Tibial nerve (tissue), 4 donors: ENCODE measurements around the gene CCDC126. TPM values are rescaled to one million over a fixed set of nuclear protein-coding genes. Genes with fewer than 3 reads are reported as not detected.
"Not testable (repeated sequence)": the region's sequence is repeated elsewhere in the genome, so short reads cannot be mapped to it uniquely, and the experiment has no call there.

Experiments used
- DNase-seq, 2 donors: peaks; one replicate each; pipeline ENCODE4 v3.0.0-alpha.2; 2019; ENCODE audit warnings: low spot score in 2 of 2
- H3K27ac ChIP-seq, 4 donors: fragments of 200-600 bp; sonication (generic) in 3 of 4; one replicate each; pipeline ENCODE4 v1.5.1; 2017 to 2019; ENCODE audit warnings: mild to moderate bottlenecking in 1 of 4
- H3K27me3 ChIP-seq, 2 donors: fragments of 200-600 bp; sonication (generic) in 1 of 2; one replicate each; pipeline versions ENCODE4 v1.5.1 to v1.6.0; 2017 to 2019
- H3K36me3 ChIP-seq, 3 donors: fragments of 200-600 bp; sonication (generic); one replicate each; pipeline ENCODE4 v1.5.1; 2018 to 2019
- H3K4me1 ChIP-seq, 4 donors: fragments of 200-600 bp; sonication (generic) in 3 of 4; one replicate each; pipeline ENCODE4 v1.5.1; 2017 to 2019
- H3K4me3 ChIP-seq, 4 donors: fragments of 200-600 bp; sonication (generic) in 3 of 4; one replicate each; pipeline ENCODE4 v1.5.1; 2017 to 2019; ENCODE audit warnings: mild to moderate bottlenecking in 1 of 4, moderate library complexity in 1 of 4
- H3K9me3 ChIP-seq, 4 donors: fragments of 200-600 bp; sonication (generic) in 3 of 4; one replicate each; pipeline ENCODE4 v1.5.1; 2017 to 2019
- CTCF ChIP-seq, 5 experiments: fragments of 200-600 bp in 3 of 5; fragments of 450-650 bp in 2 of 5; sonication (generic) in 3 of 5; IDR thresholded peaks; one replicate each; pipeline ENCODE4 v1.5.1; 2016 to 2019; ENCODE audit warnings: antibody characterized with exemption in 5 of 5, mild to moderate bottlenecking in 3 of 5, moderate library complexity in 2 of 5
- EP300 ChIP-seq, 2 donors: sonication (generic); formaldehyde crosslinking; IDR thresholded peaks; one replicate each; pipeline ENCODE4 v1.6.1; 2017; ENCODE audit warnings: antibody characterized with exemption in 2 of 2, mild to moderate bottlenecking in 1 of 2
- POLR2A ChIP-seq, 2 donors: fragments of 450-650 bp; IDR thresholded peaks; one replicate each; pipeline ENCODE4 v1.6.1; 2017; ENCODE audit warnings: antibody characterized with exemption in 2 of 2, mild to moderate bottlenecking in 2 of 2, moderate library complexity in 2 of 2
- WGBS, 2 donors: methylation state at CpG; one replicate each; pipeline ENCODE4 v1.1.5; 2018; 5-methylcytosine and 5-hydroxymethylcytosine counted together
- total RNA-seq, 4 donors: library from RNA; depleted of rRNA; stranded (reverse); fragments of >200 nt; gene quantifications; one replicate each; pipeline ENCODE4 v1.1.0, GENCODE V29; 2016

Gene CCDC126
- 10 to 100 TPM in 1 of 4 donors, 1 to 10 TPM in 3; 5.5 to 10.3 (median 8.2) TPM for total RNA-seq

DNA sequence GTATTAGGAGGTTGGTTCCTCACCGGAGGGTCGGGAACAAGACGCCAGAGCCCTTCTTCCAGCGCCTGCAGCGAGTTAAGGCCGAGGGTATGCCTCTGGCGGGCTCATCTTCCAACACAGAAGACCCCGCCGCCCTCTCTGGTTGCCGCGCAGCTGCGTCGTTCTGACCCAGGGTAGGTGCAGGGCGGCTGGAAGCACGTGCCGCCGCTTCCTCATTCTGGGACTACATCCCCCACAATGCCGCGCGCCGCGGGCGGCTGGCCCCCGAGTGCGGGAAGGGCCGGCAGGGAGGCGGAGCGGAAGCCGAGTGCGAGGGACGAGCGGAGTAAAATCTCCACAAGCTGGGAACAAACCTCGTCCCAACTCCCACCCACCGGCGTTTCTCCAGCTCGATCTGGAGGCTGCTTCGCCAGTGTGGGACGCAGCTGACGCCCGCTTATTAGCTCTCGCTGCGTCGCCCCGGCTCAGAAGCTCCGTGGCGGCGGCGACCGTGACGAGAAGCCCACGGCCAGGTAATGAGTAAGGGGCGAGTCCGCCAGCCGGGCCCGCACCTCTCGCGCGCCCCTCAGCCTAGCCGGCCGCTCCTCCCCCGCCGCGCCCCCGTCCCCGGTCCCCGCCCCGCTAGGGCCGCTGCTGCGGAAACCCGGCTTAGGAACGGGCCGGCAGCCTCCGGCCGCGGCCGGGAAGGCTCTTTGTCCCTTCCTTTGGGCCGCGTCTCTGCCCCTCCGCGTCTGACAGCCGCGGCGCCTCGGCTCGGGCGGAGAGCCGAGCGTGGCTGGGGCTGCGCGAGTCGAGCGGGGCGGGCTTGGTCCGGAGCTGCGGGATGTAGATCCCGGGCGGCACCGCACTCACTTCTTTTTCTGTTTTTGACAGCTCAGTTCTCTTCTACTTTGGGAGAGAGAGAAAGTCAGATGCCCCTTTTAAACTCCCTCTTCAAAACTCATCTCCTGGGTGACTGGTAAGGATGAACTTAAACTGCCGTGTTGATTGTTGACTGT, at the start of gene CCDC126:
Gene CCDC126 (plus strand): TSS at position 289 of the 998 bp plus-strand sequence. CDS start 13,934 bp downstream, outside the sequence.
- peak within 1 kb of the TSS; percentile 74 to 82 (median 78) for H3K4me3 ChIP-seq
- DNase-seq = peak; percentile 81 to 87
- H3K4me1 ChIP-seq = peaks cover 0 to 35% (median 8%) of the 10 kb centered on the region in 4 donors
- peak within 1 kb of the TSS; percentile 91 to 99 (median 95) for H3K27ac ChIP-seq
- no peaks in the 10 kb centered on the region for H3K36me3 ChIP-seq
- TF ChIP-seq CTCF (IDR thresholded peaks at IDR 0.05) (peak in 1 of 5 experiments; percentile 25), EP300 (IDR thresholded peaks at IDR 0.05) (peak in 1 of 2 donors; percentile 86), POLR2A (IDR thresholded peaks at IDR 0.05) (peak; percentile 44 to 77)
- no peaks in the 10 kb centered on the region for H3K27me3 ChIP-seq
- no peaks in the 10 kb centered on the region for H3K9me3 ChIP-seq
- WGBS, 2 donors = 1 to 2% methylated on average over 60 to 68 of the region's 99 CpGs

- no peaks in the 10 kb centered on the region for H3K27me3 ChIP-seq
- peaks cover 0 to 8% (median 0%) of the 10 kb centered on the region in 4 donors for H3K4me1 ChIP-seq
- no peaks in the 10 kb centered on the region for H3K36me3 ChIP-seq
- no peak overlapping the region for H3K27ac ChIP-seq
- TF ChIP-seq CTCF (IDR thresholded peaks at IDR 0.05) (no peak), POLR2A (IDR thresholded peaks at IDR 0.05) (no peak), EP300 (IDR thresholded peaks at IDR 0.05) (no peak)
- no peak overlapping the region for H3K4me3 ChIP-seq
- no peaks in the 10 kb centered on the region for H3K9me3 ChIP-seq
- DNase-seq = no peak
- WGBS, 2 donors = 92 to 93% methylated on average over 4 of the region's 4 CpGs
Observed at GRCh38 chr7:23547662-23548061, 49.5 kb upstream of the CCDC126 start.

- H3K4me1 ChIP-seq = no peaks in the 10 kb centered on the region
- no peaks in the 10 kb centered on the region for H3K9me3 ChIP-seq
- H3K36me3 ChIP-seq = no peaks in the 10 kb centered on the region
- H3K4me3 ChIP-seq = no peak overlapping the region
- H3K27ac ChIP-seq = no peak overlapping the region
- TF ChIP-seq CTCF (IDR thresholded peaks at IDR 0.05) (no peak), POLR2A (IDR thresholded peaks at IDR 0.05) (no peak), EP300 (IDR thresholded peaks at IDR 0.05) (no peak)
- no peak for DNase-seq
- H3K27me3 ChIP-seq = no peaks in the 10 kb centered on the region
Observed at GRCh38 chr7:23558303-23558702, 38.9 kb upstream of the CCDC126 start.

GRCh38 chr7:23570592-23571200, 26.5 kb upstream of the CCDC126 start:
- Histone ChIP-seq H3K27ac (no peak overlapping the region), H3K4me1 (no peaks in the 10 kb centered on the region), H3K36me3 (no peaks in the 10 kb centered on the region), H3K9me3 (no peaks in the 10 kb centered on the region), H3K4me3 (no peak overlapping the region), H3K27me3 (peaks cover 0 to 3% of the 10 kb centered on the region in 2 donors)
- WGBS, 2 donors = 26 to 32% methylated on average over 5 of the region's 5 CpGs
- DNase-seq = peak; percentile 58 to 81
- TF ChIP-seq CTCF (IDR thresholded peaks at IDR 0.05) (peak; percentile 64 to 85 (median 69)), EP300 (IDR thresholded peaks at IDR 0.05) (no peak)

DNA sequence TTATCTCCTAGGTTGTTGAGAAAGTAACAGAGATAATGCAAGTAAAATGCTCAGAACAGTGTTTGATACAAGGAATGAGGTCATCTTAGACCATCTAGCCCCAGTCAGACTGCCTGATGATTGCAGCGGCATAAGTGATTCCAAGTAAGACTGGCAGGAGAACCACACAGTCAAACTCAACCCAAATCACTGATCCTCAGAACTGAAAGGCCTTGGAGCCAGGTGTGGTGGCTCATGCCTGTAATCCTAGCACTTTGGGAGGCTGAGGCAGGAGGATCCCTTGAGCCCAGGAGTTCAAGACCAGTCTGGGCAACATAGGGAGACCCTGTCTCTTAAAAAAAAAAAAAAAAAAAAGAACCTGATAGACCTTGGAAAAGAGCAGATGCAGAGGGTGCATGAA, 15.2 kb upstream of the CCDC126 start:
- not testable (repeated sequence) for H3K27me3 ChIP-seq, H3K4me3 ChIP-seq, H3K4me1 ChIP-seq, H3K36me3 ChIP-seq, H3K27ac ChIP-seq, H3K9me3 ChIP-seq, DNase-seq
- 92 to 96% methylated on average over 1 of the region's 1 CpG for WGBS, 2 donors

- H3K36me3 ChIP-seq, H3K9me3 ChIP-seq, DNase-seq, H3K4me3 ChIP-seq, H3K27ac ChIP-seq, H3K27me3 ChIP-seq, H3K4me1 ChIP-seq: not testable (repeated sequence)
- WGBS, 2 donors = 92 to 97% methylated on average over 10 of the region's 10 CpGs
Observed at GRCh38 chr7:23585304-23585703, 11.9 kb upstream of the CCDC126 start.
